ENCODE data around the gene ATP7A.
"Not testable (repeated sequence)": the region's sequence is repeated elsewhere in the genome, so short reads cannot be mapped to it uniquely, and the experiment has no call there.

ATP7A gene

DNA sequence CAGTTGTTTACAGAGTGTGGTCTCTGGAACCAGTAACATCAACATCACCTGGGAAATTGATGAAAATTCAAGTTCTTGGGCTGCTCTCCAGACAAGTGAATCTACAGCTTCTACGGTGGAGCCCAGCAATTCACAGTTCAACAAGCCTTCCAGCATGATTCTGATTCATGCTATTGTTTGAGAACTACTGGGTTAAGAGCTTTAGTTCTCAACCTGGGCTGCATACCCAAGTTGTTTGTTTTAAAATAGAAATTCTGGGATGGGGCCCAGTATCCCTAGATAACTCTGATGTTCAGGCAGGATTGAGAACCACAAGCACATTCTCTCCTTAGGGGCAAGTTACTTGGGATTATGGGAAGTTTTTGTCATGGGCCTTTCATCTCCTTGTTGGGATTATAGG lies 155.6 kb downstream of the ATP7A start:
- H3K4me1 ChIP-seq (ENCODE audit: control insufficient read depth in 1 of 2, insufficient read depth in 1 of 2, low read depth in 1 of 2, low read length in 1 of 2): no peaks in the 10 kb centered on the region
- no peaks in the 10 kb centered on the region for H3K9me3 ChIP-seq
- no peaks in the 10 kb centered on the region for H3K27me3 ChIP-seq
- TF ChIP-seq, protein P1, sequence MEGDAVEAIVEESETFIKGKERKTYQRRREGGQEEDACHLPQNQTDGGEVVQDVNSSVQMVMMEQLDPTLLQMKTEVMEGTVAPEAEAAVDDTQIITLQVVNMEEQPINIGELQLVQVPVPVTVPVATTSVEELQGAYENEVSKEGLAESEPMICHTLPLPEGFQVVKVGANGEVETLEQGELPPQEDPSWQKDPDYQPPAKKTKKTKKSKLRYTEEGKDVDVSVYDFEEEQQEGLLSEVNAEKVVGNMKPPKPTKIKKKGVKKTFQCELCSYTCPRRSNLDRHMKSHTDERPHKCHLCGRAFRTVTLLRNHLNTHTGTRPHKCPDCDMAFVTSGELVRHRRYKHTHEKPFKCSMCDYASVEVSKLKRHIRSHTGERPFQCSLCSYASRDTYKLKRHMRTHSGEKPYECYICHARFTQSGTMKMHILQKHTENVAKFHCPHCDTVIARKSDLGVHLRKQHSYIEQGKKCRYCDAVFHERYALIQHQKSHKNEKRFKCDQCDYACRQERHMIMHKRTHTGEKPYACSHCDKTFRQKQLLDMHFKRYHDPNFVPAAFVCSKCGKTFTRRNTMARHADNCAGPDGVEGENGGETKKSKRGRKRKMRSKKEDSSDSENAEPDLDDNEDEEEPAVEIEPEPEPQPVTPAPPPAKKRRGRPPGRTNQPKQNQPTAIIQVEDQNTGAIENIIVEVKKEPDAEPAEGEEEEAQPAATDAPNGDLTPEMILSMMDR (IDR thresholded peaks at IDR 0.05): no peak
- H3K36me3 ChIP-seq: no peaks in the 10 kb centered on the region
- H3K27ac ChIP-seq: no peak overlapping the region
- no peak overlapping the region for H3K4me3 ChIP-seq (ENCODE audit: low read depth in 1 of 2, low read length in 1 of 2)

DNA sequence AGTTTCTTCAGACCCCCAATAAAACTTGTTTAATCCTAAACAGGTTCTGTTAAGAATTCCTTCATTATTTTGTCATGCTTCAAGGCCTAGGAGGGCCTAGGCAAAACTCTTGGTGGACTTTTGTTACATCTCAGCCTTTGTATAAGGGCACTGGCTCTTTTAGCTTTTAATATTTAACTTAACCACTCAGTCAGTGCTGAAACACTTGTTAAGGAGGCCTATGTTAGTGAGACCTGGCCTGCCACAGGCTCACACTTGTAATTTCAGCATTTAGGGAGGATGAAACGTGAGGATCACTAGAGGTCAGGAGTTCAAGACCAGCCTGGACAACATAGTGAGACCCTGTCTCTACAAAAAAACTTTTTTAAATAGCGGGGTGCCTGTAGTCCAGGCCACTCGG lies 160.8 kb downstream of the ATP7A start:
- Histone ChIP-seq H3K4me3 (ENCODE audit: low read depth in 1 of 2, low read length in 1 of 2) (no peak overlapping the region), H3K9me3 (no peaks in the 10 kb centered on the region), H3K36me3 (no peaks in the 10 kb centered on the region), H3K27me3 (no peaks in the 10 kb centered on the region), H3K27ac (no peak overlapping the region), H3K4me1 (ENCODE audit: control insufficient read depth in 1 of 2, insufficient read depth in 1 of 2, low read depth in 1 of 2, low read length in 1 of 2) (no peaks in the 10 kb centered on the region)
- TF ChIP-seq, protein P1 (IDR thresholded peaks at IDR 0.05): no peak

DNA sequence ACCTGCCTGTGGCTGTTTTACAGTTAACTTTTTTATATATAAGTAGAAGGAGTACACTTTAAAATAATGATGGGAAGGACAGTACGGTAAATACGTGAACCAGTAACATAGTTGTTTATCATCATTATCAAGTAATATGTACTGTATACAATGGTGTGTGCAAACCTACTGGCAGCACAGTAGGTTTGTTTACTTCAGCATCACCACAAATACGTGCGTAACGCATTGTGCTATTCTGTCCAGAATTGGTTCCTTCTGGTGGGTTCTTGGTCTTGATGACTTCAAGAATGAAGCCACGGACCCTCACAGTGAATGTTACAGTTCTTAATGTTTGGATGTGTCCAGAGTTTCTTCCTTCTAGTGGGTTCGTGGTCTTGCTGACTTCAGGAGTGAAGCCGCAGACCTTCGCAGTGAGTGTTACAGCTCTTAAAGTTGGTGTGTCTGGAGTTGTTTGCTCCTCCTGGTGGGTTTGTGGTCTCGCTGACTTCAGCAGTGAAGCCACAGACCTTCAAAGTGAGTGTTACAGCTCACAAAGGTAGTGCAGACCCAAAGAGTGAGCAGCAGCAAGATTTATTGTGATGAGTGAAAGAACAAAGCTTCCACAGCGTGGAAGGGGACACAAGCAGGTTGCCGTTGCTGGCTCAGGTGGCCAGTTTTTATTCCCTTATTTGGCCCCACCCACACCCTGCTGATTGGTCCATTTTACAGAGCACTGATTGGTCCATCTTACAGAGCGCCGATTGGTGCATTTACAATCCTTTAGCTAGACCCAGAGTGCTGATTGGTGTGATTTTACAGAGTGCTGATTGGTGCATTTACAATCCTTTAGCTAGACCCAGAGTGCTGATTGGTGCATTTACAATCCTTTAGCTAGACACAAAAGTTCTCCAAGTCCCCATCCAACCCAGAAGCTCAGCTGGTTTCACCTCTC lies 162.9 kb downstream of the ATP7A start:
- H3K36me3 ChIP-seq; H3K27ac ChIP-seq; H3K9me3 ChIP-seq; H3K4me3 ChIP-seq (ENCODE audit: low read depth in 1 of 2, low read length in 1 of 2); H3K27me3 ChIP-seq; H3K4me1 ChIP-seq (ENCODE audit: control insufficient read depth in 1 of 2, insufficient read depth in 1 of 2, low read depth in 1 of 2, low read length in 1 of 2): not testable (repeated sequence)

DNA sequence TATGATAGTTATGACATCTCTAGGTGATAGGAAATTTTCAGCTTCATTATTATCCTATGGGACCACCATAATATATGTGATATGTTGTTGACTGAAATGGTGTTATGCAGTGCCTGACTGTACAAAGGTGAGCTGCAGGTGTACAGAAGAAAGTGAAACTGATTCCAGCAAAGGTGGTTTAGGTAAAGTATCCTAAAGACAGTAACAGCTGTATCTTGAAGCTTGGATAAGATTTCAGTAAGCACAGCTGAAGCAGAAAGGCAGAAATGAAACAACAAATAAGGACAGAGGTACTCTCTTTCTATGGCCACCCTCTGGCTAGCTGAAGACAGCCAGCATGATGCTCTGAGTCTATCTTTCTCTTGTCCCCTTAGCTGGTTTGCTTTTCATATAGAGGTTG lies 163.6 kb downstream of the ATP7A start:
- TF ChIP-seq, protein P1 (IDR thresholded peaks at IDR 0.05): no peak
- Histone ChIP-seq H3K4me3 (ENCODE audit: low read depth in 1 of 2, low read length in 1 of 2) (no peak overlapping the region), H3K36me3 (no peaks in the 10 kb centered on the region), H3K4me1 (ENCODE audit: control insufficient read depth in 1 of 2, insufficient read depth in 1 of 2, low read depth in 1 of 2, low read length in 1 of 2) (no peaks in the 10 kb centered on the region), H3K9me3 (no peaks in the 10 kb centered on the region), H3K27ac (no peak overlapping the region), H3K27me3 (no peaks in the 10 kb centered on the region)

DNA sequence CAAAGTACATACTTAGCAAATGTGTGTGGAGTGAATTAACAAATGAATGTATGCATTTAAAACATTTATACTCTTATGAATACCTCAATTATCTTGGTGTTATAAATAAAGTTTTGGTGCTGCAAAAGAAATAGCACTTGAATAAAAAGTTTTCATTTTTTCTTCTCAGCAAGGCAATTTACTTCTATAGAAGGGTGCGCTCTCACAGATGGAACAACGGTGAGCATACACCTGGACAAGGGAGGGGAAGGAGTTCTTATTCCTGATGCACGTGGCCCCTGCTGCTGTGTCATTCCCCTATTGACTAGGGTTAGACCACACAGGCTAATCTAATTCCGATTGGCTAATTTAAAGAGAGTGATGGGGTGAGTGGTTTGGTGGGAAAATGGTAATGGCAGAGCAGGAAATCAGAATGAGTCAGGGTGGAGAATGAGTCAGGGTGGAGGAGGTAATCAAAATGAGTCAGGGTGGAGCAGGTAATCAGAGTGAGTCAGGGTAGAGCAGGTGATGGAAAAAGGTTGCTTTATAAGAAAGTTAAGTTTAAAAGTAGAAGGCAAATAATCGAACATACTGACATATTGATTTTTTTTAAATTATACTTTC lies 165.4 kb downstream of the ATP7A start:
- Histone ChIP-seq H3K4me3 (ENCODE audit: low read depth in 1 of 2, low read length in 1 of 2) (no peak overlapping the region), H3K9me3 (no peaks in the 10 kb centered on the region), H3K4me1 (ENCODE audit: control insufficient read depth in 1 of 2, insufficient read depth in 1 of 2, low read depth in 1 of 2, low read length in 1 of 2) (no peaks in the 10 kb centered on the region), H3K27ac (no peak overlapping the region), H3K36me3 (no peaks in the 10 kb centered on the region), H3K27me3 (no peaks in the 10 kb centered on the region)
- TF ChIP-seq, protein P1 (IDR thresholded peaks at IDR 0.05): no peak

DNA sequence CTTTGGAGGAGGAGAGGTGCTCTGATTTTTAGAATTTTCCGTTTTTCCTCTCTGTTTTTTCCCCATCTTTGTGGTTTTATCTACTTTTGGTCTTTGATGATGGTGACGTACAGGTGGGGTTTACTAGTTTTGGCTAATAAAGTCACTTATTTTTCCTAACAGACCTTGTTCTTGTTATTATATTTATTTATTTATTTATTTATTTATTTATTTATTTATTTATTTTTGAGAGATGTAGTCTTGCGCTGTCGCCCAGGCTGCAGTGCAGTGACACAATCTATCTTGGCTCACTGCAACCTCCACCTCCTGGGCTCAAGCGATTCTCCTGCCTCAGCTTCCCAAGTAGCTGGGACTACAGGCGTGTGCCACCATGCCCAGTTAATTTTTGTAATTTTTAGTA lies 170.9 kb downstream of the ATP7A start:
- H3K27me3 ChIP-seq; H3K27ac ChIP-seq; H3K4me3 ChIP-seq (ENCODE audit: low read depth in 1 of 2, low read length in 1 of 2); H3K36me3 ChIP-seq; H3K4me1 ChIP-seq (ENCODE audit: control insufficient read depth in 1 of 2, insufficient read depth in 1 of 2, low read depth in 1 of 2, low read length in 1 of 2); H3K9me3 ChIP-seq: not testable (repeated sequence)
